CD14-positive monocyte (primary cell): Measurements from ENCODE around the gene CYP3A4. TPM values are rescaled to one million over a fixed set of nuclear protein-coding genes. Genes with fewer than 3 reads are reported as not detected.
"Not testable (repeated sequence)": the region's sequence is repeated elsewhere in the genome, so short reads cannot be mapped to it uniquely, and the experiment has no call there.

Source experiments
- DNase-seq, 3 donors: peaks; one replicate each; pipeline ENCODE4 v3.0.0-alpha.2; 2011 to 2022
- H2AFZ ChIP-seq: 2 replicates; pipeline ENCODE4 v1.6.0; 2012; ENCODE audit warnings: mild to moderate bottlenecking, low read depth, low read length, inconsistent platforms; ENCODE audit not compliant: insufficient read depth, poor library complexity, severe bottlenecking
- H3K27ac ChIP-seq, 2 donors: 1 replicate in 1 of 2; 2 replicates in 1 of 2; pipeline ENCODE4 v1.5.1; 2012 to 2013; ENCODE audit warnings: low read length in 2 of 2, control low read depth in 1 of 2, inconsistent platforms in 1 of 2, low read depth in 1 of 2, mild to moderate bottlenecking in 1 of 2
- H3K27me3 ChIP-seq, 2 donors: one replicate each; pipeline versions ENCODE4 v1.6.0 to v1.6.1; 2011 to 2013; ENCODE audit warnings: low read length in 2 of 2; ENCODE audit not compliant: control insufficient read depth in 2 of 2, insufficient read depth in 2 of 2
- H3K36me3 ChIP-seq, 2 donors: replicated peaks in 1 of 2; 1 replicate in 1 of 2; 2 replicates in 1 of 2; pipeline versions ENCODE4 v1.5.1 to v1.6.1; 2012 to 2013; ENCODE audit warnings: low read length in 2 of 2, control low read depth in 1 of 2, inconsistent platforms in 1 of 2, mild to moderate bottlenecking in 1 of 2; ENCODE audit not compliant: insufficient read depth in 2 of 2, control insufficient read depth in 1 of 2
- H3K4me1 ChIP-seq, 2 donors: 1 replicate in 1 of 2; 2 replicates in 1 of 2; pipeline versions ENCODE4 v1.5.1 to v1.6.1; 2012 to 2013; ENCODE audit warnings: low read length in 2 of 2, control low read depth in 1 of 2, inconsistent platforms in 1 of 2, mild to moderate bottlenecking in 1 of 2, moderate library complexity in 1 of 2; ENCODE audit not compliant: insufficient read depth in 2 of 2, control insufficient read depth in 1 of 2
- H3K4me2 ChIP-seq: replicated peaks from 2 replicates; pipeline ENCODE3; 2012; ENCODE audit warnings: low read length, moderate library complexity, mild to moderate bottlenecking; ENCODE audit not compliant: poor library complexity, severe bottlenecking; ENCODE audit errors: extremely low read depth
- H3K4me3 ChIP-seq, 3 experiments: fragments of 200-600 bp in 1 of 3; sonication (generic) in 1 of 3; replicated peaks in 1 of 3; 1 replicate in 2 of 3; 2 replicates in 1 of 3; pipeline ENCODE4 v1.5.1; 2011 to 2013; ENCODE audit warnings: low read length in 3 of 3, mild to moderate bottlenecking in 3 of 3, control low read depth in 2 of 3, low read depth in 2 of 3, inconsistent platforms in 1 of 3, moderate library complexity in 1 of 3
- H3K79me2 ChIP-seq: 2 replicates; pipeline ENCODE4 v1.6.0; 2012; ENCODE audit warnings: mild to moderate bottlenecking, control low read depth, inconsistent platforms, low read length, moderate library complexity; ENCODE audit not compliant: insufficient read depth
- H3K9ac ChIP-seq: 2 replicates; pipeline ENCODE4 v1.6.0; 2017; ENCODE audit warnings: low read length, mild to moderate bottlenecking; ENCODE audit not compliant: insufficient read depth, poor library complexity, severe bottlenecking
- H3K9me3 ChIP-seq, 2 donors: replicated peaks in 1 of 2; 1 replicate in 1 of 2; 2 replicates in 1 of 2; pipeline versions ENCODE4 v1.5.1 to v1.6.1; 2012 to 2013; ENCODE audit warnings: low read length in 2 of 2, control low read depth in 1 of 2; ENCODE audit not compliant: control insufficient read depth in 1 of 2, insufficient read depth in 1 of 2
- H4K20me1 ChIP-seq: 2 replicates; pipeline ENCODE4 v1.6.0; 2012; ENCODE audit warnings: mild to moderate bottlenecking, low read length, control low read depth, moderate library complexity; ENCODE audit not compliant: insufficient read depth
- H3K27ac Mint-ChIP-seq, 7 donors: one replicate each; pipeline ENCODE4 v1.8.0; 2020; ENCODE audit warnings: mild to moderate bottlenecking in 7 of 7, mixed read lengths in 7 of 7, moderate library complexity in 6 of 7, inconsistent platforms in 2 of 7
- H3K27me3 Mint-ChIP-seq, 3 donors: one replicate each; pipeline ENCODE4 v1.8.0; 2021 to 2022; ENCODE audit warnings: low read depth in 3 of 3, mild to moderate bottlenecking in 3 of 3, mixed read lengths in 3 of 3, moderate library complexity in 3 of 3, inconsistent platforms in 1 of 3
- H3K36me3 Mint-ChIP-seq, 2 donors: one replicate each; pipeline ENCODE4 v1.8.0; 2020; ENCODE audit warnings: mixed read lengths in 2 of 2, inconsistent platforms in 1 of 2, mild to moderate bottlenecking in 1 of 2
- H3K4me1 Mint-ChIP-seq: one replicate; pipeline ENCODE4 v1.8.0; 2020; ENCODE audit warnings: mild to moderate bottlenecking, mixed read lengths
- H3K4me3 Mint-ChIP-seq, 2 donors: one replicate each; pipeline ENCODE4 v1.8.0; 2020; ENCODE audit warnings: mild to moderate bottlenecking in 2 of 2, mixed read lengths in 2 of 2, moderate library complexity in 1 of 2
- H3K9me3 Mint-ChIP-seq, 7 donors: one replicate each; pipeline ENCODE4 v1.8.0; 2020 to 2022; ENCODE audit warnings: mixed read lengths in 7 of 7, mild to moderate bottlenecking in 6 of 7, moderate library complexity in 6 of 7, inconsistent platforms in 2 of 7
- CTCF ChIP-seq: fragments of 200-600 bp; IDR thresholded peaks from one replicate; pipeline ENCODE4 v1.8.0; 2022; ENCODE audit warnings: antibody characterized with exemption, mild to moderate bottlenecking
- WGBS: methylation state at CpG from one replicate; pipeline ENCODE4 v1.1.5; 2013; ENCODE audit warnings: missing lambda C conversion rate; ENCODE audit not compliant: insufficient coverage; 5-methylcytosine and 5-hydroxymethylcytosine counted together
- intact Hi-C, 2 donors: fragments of 100-400 bp; cut with micrococcal nuclease; formaldehyde crosslinking; loops; one replicate each; pipeline versions ENCODE4 v1.15.0 to v1.15.1; 2023
- polyA plus RNA-seq, 3 donors: library from polyadenylated mRNA; depleted of rRNA in 1 of 3; unstranded in 2 of 3; stranded (reverse) in 1 of 3; fragments of 300-500 nt in 2 of 3; fragments of >200 nt in 1 of 3; fragmentation: Illumina TruSeq in 2 of 3; gene quantifications; 1 replicate in 2 of 3; 2 replicates in 1 of 3; pipeline ENCODE4 v1.2.3, GENCODE V29; 2012 to 2021

Gene CYP3A4
- polyA plus RNA-seq, 3 donors: not detected

- Histone ChIP-seq H4K20me1 (no peaks in the 10 kb centered on the region), H3K4me1 (no peaks in the 10 kb centered on the region), H3K36me3 (no peaks in the 10 kb centered on the region), H2AFZ (no peak overlapping the region), H3K79me2 (no peaks in the 10 kb centered on the region), H3K27ac (no peak overlapping the region), H3K9me3 (no peaks in the 10 kb centered on the region), H3K4me3 (no peak overlapping the region), H3K27me3 (peaks cover 0 to 9% of the 10 kb centered on the region in 2 donors), H3K9ac (no peak overlapping the region), H3K4me2 (no peak overlapping the region)
- TF ChIP-seq CTCF: no peak
- Mint-ChIP-seq H3K36me3 (no peaks in the 10 kb centered on the region), H3K27ac (no peak overlapping the region), H3K27me3 (peaks cover 8 to 33% (median 17%) of the 10 kb centered on the region in 3 donors), H3K9me3 (peaks cover 0 to 6% (median 4%) of the 10 kb centered on the region in 7 donors), H3K4me1 (peaks cover 1% of the 10 kb centered on the region), H3K4me3 (no peak overlapping the region)
- DNase-seq: no peak
- intact Hi-C loops: loop anchor here in 1 of 2 donors (5.0 kb wide), 1 partner anchor 80 kb away; no protein-coding TSS in a partner anchor
- WGBS: no CpG with 5 or more reads among the region's 1 CpG
Observed at GRCh38 chr7:99772565-99772964, 11.4 kb downstream of the CYP3A4 start.

GRCh38 chr7:99769494-99769893 is 14.5 kb downstream of the CYP3A4 start:
- Mint-ChIP-seq H3K4me3 (peak overlapping the region in 1 of 2 donors; percentile 43), H3K27me3 (peaks cover 8 to 23% (median 14%) of the 10 kb centered on the region in 3 donors)
- H3K27ac ChIP-seq, H3K4me1 ChIP-seq, intact Hi-C loops, DNase-seq, H3K9me3 Mint-ChIP-seq, H3K79me2 ChIP-seq, H3K4me1 Mint-ChIP-seq, H3K27me3 ChIP-seq, H3K27ac Mint-ChIP-seq, H3K9ac ChIP-seq, H3K9me3 ChIP-seq, H3K36me3 Mint-ChIP-seq, H3K4me2 ChIP-seq, H2AFZ ChIP-seq, H3K36me3 ChIP-seq, H4K20me1 ChIP-seq, H3K4me3 ChIP-seq: not testable (repeated sequence)
- no CpG with 5 or more reads among the region's 3 CpGs for WGBS
